Neural cell (in vitro differentiated cells): ENCODE results near the gene DOCK4. TPM values are rescaled to one million over a fixed set of nuclear protein-coding genes. Genes with fewer than 3 reads are reported as not detected.

Experiments used
- H2AFZ ChIP-seq: fragments of 200-600, 300-800 bp; sonication (generic), shearing (Covaris generic); 2 replicates; pipeline ENCODE4 v1.6.0; 2014; ENCODE audit warnings: low read depth, mild to moderate bottlenecking, antibody characterized with exemption, low read length, moderate library complexity
- H3F3A ChIP-seq: fragments of 200-600 bp; shearing (Covaris generic); 2 replicates; pipeline ENCODE4 v1.6.1; 2016; ENCODE audit warnings: mild to moderate bottlenecking, moderate library complexity, mixed read lengths, antibody characterized with exemption, low read length; ENCODE audit not compliant: insufficient read depth, poor library complexity, severe bottlenecking
- H3K27ac ChIP-seq: fragments of 200-600, 300-800 bp; sonication (generic), shearing (Covaris generic); 2 replicates; pipeline ENCODE4 v1.5.1; 2014; ENCODE audit warnings: mild to moderate bottlenecking, low read length, moderate library complexity
- H3K27me3 ChIP-seq: fragments of 300-800, 200-600 bp; sonication (generic), shearing (Covaris generic); 2 replicates; pipeline ENCODE4 v1.6.0; 2014; ENCODE audit warnings: mild to moderate bottlenecking, low read depth, low read length, moderate library complexity; ENCODE audit not compliant: insufficient read depth
- H3K36me3 ChIP-seq: fragments of 300-800, 200-600 bp; sonication (generic), shearing (Covaris generic); 2 replicates; pipeline ENCODE4 v1.5.1; 2014; ENCODE audit warnings: mild to moderate bottlenecking, antibody characterized with exemption, low read length, moderate library complexity; ENCODE audit not compliant: insufficient read depth
- H3K4me2 ChIP-seq: fragments of 300-800, 200-600 bp; sonication (generic), shearing (Covaris generic); 2 replicates; pipeline ENCODE4 v1.6.0; 2014; ENCODE audit warnings: mild to moderate bottlenecking, low read length
- H3K4me3 ChIP-seq: fragments of 300-800, 200-600 bp; sonication (generic), shearing (Covaris generic); 2 replicates; pipeline ENCODE4 v1.5.1; 2014; ENCODE audit warnings: mild to moderate bottlenecking, low read length, moderate library complexity
- H3K79me2 ChIP-seq: fragments of 200-600 bp; shearing (Covaris generic); replicated peaks from 2 replicates; pipeline ENCODE4 v1.6.0; 2014; ENCODE audit warnings: mild to moderate bottlenecking, low read length, moderate library complexity; ENCODE audit not compliant: insufficient read depth
- H3K9ac ChIP-seq: fragments of 300-800, 200-600 bp; sonication (generic), shearing (Covaris generic); 2 replicates; pipeline ENCODE4 v1.6.1; 2016; ENCODE audit warnings: mild to moderate bottlenecking, low read length, mixed read lengths
- H3K9me2 ChIP-seq: fragments of 200-600 bp; shearing (Covaris generic); 2 replicates; pipeline ENCODE4 v1.6.1; 2016; ENCODE audit warnings: mild to moderate bottlenecking, low read length, mixed read lengths; ENCODE audit not compliant: insufficient read depth
- H3K9me3 ChIP-seq: fragments of 200-600, 300-800 bp; sonication (generic), shearing (Covaris generic); 2 replicates; pipeline ENCODE4 v1.6.1; 2016; ENCODE audit warnings: mild to moderate bottlenecking, mixed run types, low read length, moderate library complexity, mixed read lengths
- H4K20me1 ChIP-seq: fragments of 200-600 bp; shearing (Covaris generic); 2 replicates; pipeline ENCODE4 v1.6.1; 2016; ENCODE audit warnings: mild to moderate bottlenecking, mixed run types; ENCODE audit not compliant: insufficient read depth
- CTCF ChIP-seq: fragments of 450-650 bp; IDR thresholded peaks from 2 replicates; pipeline ENCODE4 v1.5.1; 2014; ENCODE audit warnings: antibody characterized with exemption, mild to moderate bottlenecking, moderate library complexity; ENCODE audit not compliant: poor library complexity, severe bottlenecking
- EP300 ChIP-seq: fragments of 450-650 bp; conservative IDR thresholded peaks from 2 replicates; pipeline ENCODE4 v1.6.1; 2014; ENCODE audit warnings: antibody characterized with exemption, mild to moderate bottlenecking, moderate library complexity; ENCODE audit not compliant: poor library complexity, severe bottlenecking
- EZH2 ChIP-seq: fragments of 200-600, 300-800 bp; shearing (Covaris generic), sonication (generic); IDR thresholded peaks from 2 replicates; pipeline ENCODE4 v1.6.1; 2014; ENCODE audit warnings: antibody characterized with exemption, low read length, borderline replicate concordance, mild to moderate bottlenecking; ENCODE audit not compliant: insufficient read depth, poor library complexity, severe bottlenecking
- MXI1 ChIP-seq: fragments of 450-650 bp; conservative IDR thresholded peaks from 2 replicates; pipeline ENCODE4 v1.6.1; 2014; ENCODE audit warnings: antibody characterized with exemption, mild to moderate bottlenecking; ENCODE audit not compliant: poor library complexity, severe bottlenecking
- POLR2AphosphoS5 ChIP-seq: IDR thresholded peaks from 2 replicates; pipeline ENCODE4 v1.6.1; 2012
- RAD21 ChIP-seq: fragments of 450-650 bp; conservative IDR thresholded peaks from 2 replicates; pipeline ENCODE4 v1.6.1; 2014; ENCODE audit warnings: antibody characterized with exemption, mild to moderate bottlenecking, moderate library complexity
- REST ChIP-seq: IDR thresholded peaks from 2 replicates; pipeline ENCODE4 v1.6.1; 2012; ENCODE audit warnings: borderline replicate concordance
- SMC3 ChIP-seq: fragments of 450-650 bp; conservative IDR thresholded peaks from 2 replicates; pipeline ENCODE4 v1.6.1; 2014; ENCODE audit warnings: antibody characterized with exemption, mild to moderate bottlenecking, moderate library complexity; ENCODE audit not compliant: poor library complexity
- TAF1 ChIP-seq: IDR thresholded peaks from 2 replicates; pipeline ENCODE4 v1.6.1; 2012; ENCODE audit warnings: low read depth
- polyA plus RNA-seq: library from polyadenylated mRNA; depleted of rRNA; stranded (reverse); fragments of >200 nt; gene quantifications from 2 replicates; pipeline ENCODE4 v1.2.3, GENCODE V29; 2014

The DOCK4 gene
- polyA plus RNA-seq, 1 donor from 2014 or later: 28.1 TPM

GRCh38 chr7:111762799-111763198, 443.4 kb downstream of the DOCK4 start:
- no peaks in the 10 kb centered on the region for H4K20me1 ChIP-seq
- H3F3A ChIP-seq: no peaks in the 10 kb centered on the region
- H3K27ac ChIP-seq: no peak overlapping the region
- no peak overlapping the region for H3K9ac ChIP-seq
- peaks cover 10% of the 10 kb centered on the region for H3K36me3 ChIP-seq
- H3K79me2 ChIP-seq: no peaks in the 10 kb centered on the region
- TF ChIP-seq CTCF (no peak), TAF1 (no peak), SMC3 (no peak), RAD21 (no peak), POLR2AphosphoS5 (no peak), MXI1 (no peak), EP300 (no peak), EZH2 (no peak), REST (no peak)
- H2AFZ ChIP-seq: no peak overlapping the region
- no peaks in the 10 kb centered on the region for H3K9me3 ChIP-seq
- H3K27me3 ChIP-seq: no peaks in the 10 kb centered on the region
- no peak overlapping the region for H3K4me2 ChIP-seq
- H3K4me3 ChIP-seq: no peak overlapping the region
- H3K9me2 ChIP-seq: no peaks in the 10 kb centered on the region

- Histone ChIP-seq H3K9ac (no peak overlapping the region), H3K79me2 (no peaks in the 10 kb centered on the region)
Measured at GRCh38 chr7:111762211-111762610, 444.0 kb downstream of the DOCK4 start.

More at GRCh38 chr7:111762211-111762610, 444.0 kb downstream of the DOCK4 start:
- Histone ChIP-seq H3K27me3 (no peaks in the 10 kb centered on the region), H4K20me1 (no peaks in the 10 kb centered on the region), H2AFZ (no peak overlapping the region), H3K4me3 (no peak overlapping the region), H3F3A (no peaks in the 10 kb centered on the region), H3K4me2 (no peak overlapping the region), H3K9me2 (no peaks in the 10 kb centered on the region), H3K36me3 (peaks cover 10% of the 10 kb centered on the region), H3K27ac (no peak overlapping the region), H3K9me3 (no peaks in the 10 kb centered on the region)
- no peak for TF ChIP-seq MXI1
- TF ChIP-seq POLR2AphosphoS5: no peak
- TF ChIP-seq RAD21: no peak
- no peak for TF ChIP-seq SMC3
- no peak for TF ChIP-seq EP300
- TF ChIP-seq TAF1: no peak
- no peak for TF ChIP-seq CTCF
- no peak for TF ChIP-seq REST
- no peak for TF ChIP-seq EZH2
